Activated naive CD4-positive, alpha-beta T cell treated with anti-CD3 and anti-CD28 coated beads, Interleukin-2, amount 50 U/mL, for 72 hours (primary cell): ENCODE results near the gene GRHPR. TPM values are rescaled to one million over a fixed set of nuclear protein-coding genes. Genes with fewer than 3 reads are reported as not detected.

Experiments used
- ATAC-seq, 2 donors: fragments of 150-1000 bp; cut with Tn5 transposase; 2 replicates each; pipeline ENCODE4 v1.10.0; 2021; ENCODE audit warnings: mild to moderate bottlenecking in 2 of 2, moderate library complexity in 2 of 2
- DNase-seq, 2 donors: peaks; one replicate each; pipeline ENCODE4 v3.0.0; 2021 to 2022; ENCODE audit warnings: low spot score in 2 of 2
- H3K27ac Mint-ChIP-seq, 2 donors: one replicate each; pipeline ENCODE4 v1.8.0; 2022; ENCODE audit warnings: mild to moderate bottlenecking in 2 of 2, mixed read lengths in 2 of 2
- H3K36me3 Mint-ChIP-seq, 2 donors: one replicate each; pipeline ENCODE4 v1.8.0; 2022; ENCODE audit warnings: mixed read lengths in 2 of 2
- H3K9me3 Mint-ChIP-seq, 2 donors: one replicate each; pipeline ENCODE4 v1.8.0; 2022; ENCODE audit warnings: mixed read lengths in 2 of 2
- total RNA-seq, 2 donors: library from RNA; stranded (reverse); gene quantifications; one replicate each; pipeline ENCODE4 v1.2.3, GENCODE V29; 2022

The GRHPR gene
- 10 to 100 TPM; 65.6 to 80.2 TPM for total RNA-seq

DNA sequence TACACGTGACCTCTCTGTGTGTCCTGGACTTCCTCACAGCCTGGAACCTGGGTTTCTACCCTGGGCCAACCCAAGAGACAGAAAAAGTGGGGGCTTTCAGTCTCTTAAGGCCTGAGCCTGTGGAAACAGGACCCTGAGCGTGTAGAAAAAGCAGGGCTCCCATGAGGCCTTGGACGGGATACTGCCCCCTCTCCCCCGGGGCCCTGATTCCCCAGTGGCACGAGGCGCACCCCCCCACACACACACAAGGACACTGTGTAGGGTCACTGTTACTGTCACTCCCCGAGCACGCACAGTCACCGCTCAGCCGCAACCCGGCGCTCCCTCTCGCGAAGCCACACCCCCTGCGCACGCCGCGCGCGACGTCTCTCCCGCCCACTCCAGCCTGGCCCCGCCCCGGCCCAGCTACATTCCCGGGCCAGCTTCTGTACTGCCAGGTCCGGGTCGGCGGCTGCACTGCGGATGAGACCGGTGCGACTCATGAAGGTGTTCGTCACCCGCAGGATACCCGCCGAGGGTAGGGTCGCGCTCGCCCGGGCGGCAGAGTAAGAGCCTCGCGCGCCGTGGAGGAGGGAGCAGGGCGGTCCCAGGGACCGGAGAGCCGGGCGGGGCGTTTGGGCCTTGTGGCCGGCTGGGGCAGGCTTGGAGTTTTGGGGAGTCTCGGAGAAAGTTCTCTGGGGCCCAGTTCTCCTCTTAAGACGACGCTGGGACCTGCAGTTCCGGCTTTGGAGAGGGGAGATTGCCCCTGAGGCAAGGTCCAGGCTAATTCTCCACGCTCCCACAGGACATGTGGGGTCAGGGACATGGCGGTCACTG is at the start of gene GRHPR:
Gene GRHPR, plus strand, starts transcription at position 408 of the 816 bp plus-strand sequence. Its CDS starts 55 bp downstream, at position 463.
- Mint-ChIP-seq H3K36me3 (peaks cover 7 to 13% of the 10 kb centered on the region in 2 donors), H3K27ac (peak within 1 kb of the TSS; percentile 92 to 97), H3K9me3 (no peaks in the 10 kb centered on the region)
- ATAC-seq (peak; percentile 99), DNase-seq (peak; percentile 92 to 95)

DNA sequence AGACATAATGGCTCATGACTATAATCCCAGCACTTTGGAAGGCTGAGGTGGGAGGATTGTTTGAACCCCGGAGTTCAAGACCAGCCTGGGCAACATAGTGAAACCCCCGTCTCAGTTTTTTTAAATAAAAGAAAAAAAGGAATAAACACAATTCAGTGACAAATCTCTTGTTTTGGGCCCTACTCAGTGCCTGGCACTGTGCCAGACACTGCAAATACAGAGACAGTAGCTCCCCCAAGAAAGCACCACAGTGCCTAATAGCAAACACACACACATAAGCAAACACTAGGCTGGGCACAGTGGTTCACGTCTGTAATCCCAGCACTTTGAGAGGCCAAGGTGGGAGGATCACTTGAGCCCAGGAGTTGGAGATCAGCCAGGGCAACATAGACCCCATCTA is 49.7 kb upstream of the GRHPR start:
- Mint-ChIP-seq H3K36me3 (no peaks in the 10 kb centered on the region), H3K9me3 (no peaks in the 10 kb centered on the region), H3K27ac (no peak overlapping the region)
- no peak for DNase-seq
- ATAC-seq, result no peak

DNA sequence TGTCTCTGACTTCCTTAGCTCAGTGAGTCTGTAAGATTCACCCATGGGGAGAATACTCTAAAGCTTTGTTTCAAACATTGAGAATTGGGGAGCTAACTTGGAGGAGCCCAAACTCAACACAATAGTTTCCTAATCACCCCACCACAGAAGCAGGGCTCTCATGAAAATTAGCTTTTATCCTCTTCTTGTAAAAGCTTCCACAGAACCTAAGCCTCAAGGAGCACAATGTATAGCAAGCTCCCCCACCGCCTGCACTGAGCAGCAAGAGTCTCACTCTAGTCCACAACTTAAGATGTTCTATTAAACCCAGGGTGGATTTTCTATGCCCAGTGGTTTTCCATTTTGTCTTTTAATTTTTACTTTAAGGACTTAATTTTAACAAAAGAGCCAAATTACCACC is 48.9 kb upstream of the GRHPR start:
- no peaks in the 10 kb centered on the region for H3K9me3 Mint-ChIP-seq
- no peak overlapping the region for H3K27ac Mint-ChIP-seq
- DNase-seq, result no peak
- H3K36me3 Mint-ChIP-seq, result no peaks in the 10 kb centered on the region
- ATAC-seq, result no peak

DNA sequence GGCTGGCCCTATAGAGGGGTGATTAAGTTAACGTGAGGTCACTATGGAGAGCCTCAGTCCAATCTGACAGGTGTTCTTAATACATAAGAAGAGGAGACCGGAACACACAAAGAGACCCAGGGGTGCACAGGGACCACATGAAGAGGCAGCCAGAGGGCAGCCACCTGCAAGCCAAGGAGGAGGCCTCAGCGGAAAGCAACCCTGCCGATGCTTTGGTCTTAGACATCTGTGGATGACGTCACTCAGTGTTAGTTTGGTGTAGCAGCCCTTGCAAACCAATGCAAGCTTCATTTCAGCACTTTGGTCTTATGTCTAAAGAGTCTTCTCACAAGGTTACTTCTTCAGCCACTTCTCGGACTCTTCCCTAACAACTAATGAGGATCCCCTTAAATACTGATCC is 47.6 kb upstream of the GRHPR start:
- ATAC-seq, result no peak
- no peak for DNase-seq
- no peak overlapping the region for H3K27ac Mint-ChIP-seq
- no peaks in the 10 kb centered on the region for H3K36me3 Mint-ChIP-seq
- H3K9me3 Mint-ChIP-seq, result no peaks in the 10 kb centered on the region

DNA sequence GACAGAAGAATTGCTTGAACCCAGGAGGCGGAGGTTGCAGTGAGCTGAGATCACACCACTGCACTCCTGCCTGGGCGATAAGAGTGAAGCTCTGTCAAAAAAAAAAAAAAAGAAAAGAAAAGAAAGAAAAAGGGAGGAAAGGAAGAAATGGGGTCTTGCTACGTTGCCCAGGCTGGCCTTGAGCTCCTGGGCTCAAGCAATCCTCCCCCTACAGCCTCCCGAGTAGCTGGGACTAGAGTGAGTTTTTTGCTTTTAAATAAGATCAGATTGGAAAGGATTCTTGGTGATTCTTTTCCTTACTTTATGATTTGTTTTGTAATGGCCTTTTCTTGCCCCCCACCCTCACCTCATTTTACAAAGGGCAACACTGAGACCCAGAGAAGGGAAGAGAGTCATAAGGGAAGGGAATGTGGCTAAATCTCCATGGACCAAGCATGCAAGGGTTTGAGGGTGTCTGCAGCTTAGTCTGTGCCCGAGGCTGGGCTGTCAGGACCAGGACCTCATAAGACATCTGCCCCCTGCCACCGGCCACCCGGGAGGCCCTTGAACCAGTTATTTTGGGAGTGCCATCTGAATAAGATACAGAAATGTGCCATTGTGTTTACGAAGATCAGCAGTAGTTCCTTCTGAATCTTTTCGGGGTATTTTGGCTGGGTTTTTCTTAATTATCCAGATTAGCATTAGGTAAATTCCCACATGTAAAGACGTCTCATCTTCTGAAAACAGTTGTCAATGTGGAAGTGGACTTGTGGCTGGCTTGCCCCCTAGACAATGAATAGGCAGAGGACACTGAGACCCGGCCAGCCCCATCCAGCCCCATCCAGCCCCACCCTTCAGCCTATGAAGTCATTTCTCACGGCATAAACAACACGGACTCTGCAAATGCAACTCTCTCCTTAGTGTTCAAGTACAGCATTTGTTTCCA is 44.5 kb upstream of the GRHPR start:
- ATAC-seq (no peak), DNase-seq (no peak)
- Mint-ChIP-seq H3K27ac (no peak overlapping the region), H3K36me3 (no peaks in the 10 kb centered on the region), H3K9me3 (no peaks in the 10 kb centered on the region)

DNA sequence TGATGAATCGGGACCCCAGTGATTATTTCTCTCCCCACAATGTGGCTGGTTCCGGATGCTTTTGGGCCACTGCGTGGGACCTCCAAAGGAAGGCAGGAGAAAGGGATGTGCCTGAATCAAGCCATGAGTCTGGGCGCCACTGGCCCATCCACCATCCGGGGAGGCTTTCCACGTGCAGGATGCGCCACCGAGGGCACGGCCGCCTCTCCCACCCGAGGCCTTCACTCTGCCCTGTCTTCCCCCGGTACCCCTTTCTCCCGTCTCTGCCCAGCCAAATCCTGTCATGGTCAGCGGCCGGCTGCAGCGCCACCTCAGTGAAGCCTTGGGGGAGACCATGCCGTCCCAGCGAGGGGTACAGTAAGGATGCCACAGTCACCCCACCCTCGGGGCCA is 43.9 kb upstream of the GRHPR start:
- Mint-ChIP-seq H3K27ac (no peak overlapping the region), H3K36me3 (no peaks in the 10 kb centered on the region), H3K9me3 (no peaks in the 10 kb centered on the region)
- DNase-seq (no peak), ATAC-seq (no peak)

DNA sequence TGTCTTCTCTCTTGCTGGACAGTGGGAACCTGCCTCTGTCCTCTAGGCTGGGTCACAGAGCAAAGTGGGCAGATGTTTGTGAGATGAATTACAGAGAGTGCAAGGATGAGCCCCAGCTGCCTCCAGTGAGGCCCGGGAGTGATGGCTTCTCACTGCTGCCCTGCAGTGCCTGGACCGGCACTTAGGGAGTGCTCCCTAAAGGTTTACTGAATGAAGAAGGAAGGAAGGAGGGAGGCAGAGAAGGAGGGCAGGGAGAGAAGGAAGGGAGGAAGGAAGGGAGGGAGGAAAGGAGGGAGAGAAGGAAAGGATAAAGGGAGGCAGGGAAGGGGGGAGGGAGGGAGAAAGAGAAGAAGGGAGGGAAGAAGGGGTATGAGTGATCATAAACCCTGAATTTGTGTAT is 42.7 kb upstream of the GRHPR start:
- Mint-ChIP-seq H3K36me3 (no peaks in the 10 kb centered on the region), H3K27ac (no peak overlapping the region), H3K9me3 (no peaks in the 10 kb centered on the region)
- ATAC-seq, result no peak
- no peak for DNase-seq

DNA sequence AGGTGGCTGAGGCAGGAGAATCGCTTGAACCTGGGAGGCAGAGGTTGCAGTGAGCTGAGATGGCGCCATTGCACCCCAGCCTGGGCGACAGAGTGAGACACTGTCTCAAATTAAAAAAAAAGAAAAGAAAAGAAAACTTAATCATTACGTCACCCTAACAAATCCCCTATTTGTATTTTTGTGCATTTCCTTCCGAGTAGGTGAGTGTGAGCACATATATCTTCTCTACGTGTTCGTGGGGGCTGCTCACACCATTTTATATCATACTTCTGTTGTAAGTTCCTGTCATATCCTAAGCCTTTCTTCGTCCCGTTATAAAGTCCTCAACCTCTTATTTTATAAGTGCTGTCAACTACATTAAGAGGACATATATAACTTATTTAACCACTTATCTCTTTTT is 41.9 kb upstream of the GRHPR start:
- Mint-ChIP-seq H3K9me3 (no peaks in the 10 kb centered on the region), H3K36me3 (no peaks in the 10 kb centered on the region), H3K27ac (no peak overlapping the region)
- DNase-seq, result no peak
- no peak for ATAC-seq

DNA sequence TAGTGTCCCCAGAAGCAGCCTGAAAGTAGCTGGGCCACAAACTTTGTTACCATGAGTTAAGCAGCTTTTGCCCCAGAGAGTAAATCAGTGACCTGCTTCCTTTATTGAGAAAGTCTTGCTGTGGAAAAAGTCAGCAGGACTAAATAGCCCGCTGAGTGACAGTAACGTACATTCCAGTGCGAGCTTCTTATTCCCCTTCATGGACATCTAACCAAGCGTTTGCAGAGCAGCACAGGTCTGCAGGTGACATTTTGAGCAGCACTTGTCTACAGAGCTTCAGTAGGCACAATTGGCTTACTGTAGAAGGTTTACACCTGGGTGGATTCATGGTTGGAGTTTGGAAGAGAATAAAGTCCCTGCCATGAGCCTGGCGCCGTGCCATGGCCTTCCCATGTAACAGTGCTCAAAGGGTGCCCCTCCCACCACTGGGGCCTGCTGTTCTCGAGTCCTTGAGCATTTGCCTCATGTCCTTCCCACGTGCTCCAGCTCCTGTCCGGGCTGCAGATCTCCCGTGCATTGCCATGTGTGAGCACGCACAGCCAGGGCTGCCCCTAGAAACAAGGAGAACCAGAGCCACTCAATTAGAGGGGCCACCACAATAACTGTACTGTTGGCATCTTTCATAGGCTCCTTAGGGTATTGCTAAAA is 41.3 kb upstream of the GRHPR start:
- Mint-ChIP-seq H3K27ac (no peak overlapping the region), H3K9me3 (no peaks in the 10 kb centered on the region), H3K36me3 (no peaks in the 10 kb centered on the region)
- ATAC-seq, result no peak
- no peak for DNase-seq

DNA sequence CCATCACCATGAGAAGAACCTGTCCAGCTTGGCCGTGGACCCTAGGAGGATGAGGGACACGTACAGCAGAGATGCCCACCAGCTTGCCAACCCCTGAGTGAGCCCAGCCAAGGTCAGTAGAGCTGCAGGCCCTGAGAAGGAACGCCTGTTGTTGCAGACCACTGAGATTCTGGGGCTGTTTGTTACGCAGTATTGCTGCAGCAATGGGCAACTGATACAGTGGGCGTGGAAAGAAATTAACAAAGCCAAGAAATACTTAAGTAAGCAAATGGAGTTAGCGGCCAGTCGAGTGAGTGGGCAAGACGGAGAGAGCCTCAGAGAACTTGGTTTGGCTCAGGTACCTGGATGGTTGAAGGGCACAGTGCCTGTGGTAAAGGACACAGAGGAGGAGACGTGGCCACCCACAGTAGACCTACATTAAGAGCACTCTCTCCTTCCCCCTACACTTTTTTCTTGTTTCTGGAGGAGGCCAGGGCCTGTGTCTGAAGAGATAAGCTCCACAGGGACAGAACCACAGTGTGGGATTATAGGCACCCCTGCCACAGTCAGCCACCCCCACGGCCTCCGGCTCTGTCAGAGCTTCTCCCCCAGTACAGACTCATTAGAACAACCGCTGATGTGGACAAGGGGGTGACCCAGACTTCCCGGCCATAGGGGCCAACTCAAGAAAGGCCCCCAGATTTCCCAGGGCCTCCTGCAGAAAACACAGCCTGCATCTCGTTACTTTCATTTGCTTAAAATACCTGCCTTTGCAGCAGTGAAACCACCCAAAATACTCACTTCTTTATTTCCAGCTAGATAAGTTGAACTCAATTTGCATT is 40.1 kb upstream of the GRHPR start:
- no peak for ATAC-seq
- Mint-ChIP-seq H3K9me3 (no peaks in the 10 kb centered on the region), H3K27ac (no peak overlapping the region), H3K36me3 (no peaks in the 10 kb centered on the region)
- no peak for DNase-seq

DNA sequence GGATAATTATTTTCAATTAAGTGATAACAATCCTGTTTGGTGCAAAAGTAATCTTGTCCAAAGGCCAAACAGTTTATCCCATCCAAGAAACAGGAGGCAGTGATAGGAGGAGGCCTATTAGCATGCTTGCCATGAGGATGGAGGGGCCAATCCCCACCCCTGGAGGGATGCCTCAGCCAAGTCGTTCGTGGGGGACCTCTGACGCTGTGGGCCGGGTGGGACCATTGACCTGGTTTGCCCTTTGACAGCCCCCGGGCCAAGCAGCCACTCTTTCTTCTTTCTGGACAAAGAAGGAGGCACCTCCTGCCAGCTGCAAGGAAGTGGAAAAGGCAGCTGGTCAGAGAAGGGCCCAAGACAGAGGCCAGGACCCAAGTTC is 39.5 kb upstream of the GRHPR start:
- no peaks in the 10 kb centered on the region for H3K36me3 Mint-ChIP-seq
- ATAC-seq, result no peak

DNA sequence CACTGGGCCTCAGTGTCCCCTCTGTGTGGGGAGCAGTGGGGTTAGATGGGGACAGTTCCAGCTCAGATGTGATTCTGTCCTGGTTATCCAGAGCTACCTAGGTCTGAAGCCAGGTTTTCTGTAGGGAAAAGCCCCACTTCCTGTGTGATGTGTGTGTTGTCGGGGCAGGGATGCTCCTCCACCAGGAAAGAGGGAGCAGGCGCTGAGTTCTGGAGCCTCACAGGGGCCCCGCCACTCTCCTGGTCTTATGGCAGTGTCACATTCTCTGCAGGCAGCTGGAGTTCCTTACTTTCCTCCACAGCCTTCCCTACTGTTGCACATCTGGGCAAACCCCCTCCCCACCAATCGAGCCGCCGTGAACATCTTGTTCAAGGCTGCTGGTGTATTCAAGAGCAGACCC is 39.1 kb upstream of the GRHPR start:
- no peaks in the 10 kb centered on the region for H3K9me3 Mint-ChIP-seq
- ATAC-seq (no peak), DNase-seq (no peak)
- no peak overlapping the region for H3K27ac Mint-ChIP-seq
- no peaks in the 10 kb centered on the region for H3K36me3 Mint-ChIP-seq

More for the DNA sequence above, 39.5 kb upstream of the GRHPR start:
- no peaks in the 10 kb centered on the region for H3K9me3 Mint-ChIP-seq
- H3K27ac Mint-ChIP-seq, result no peak overlapping the region
- no peak for DNase-seq

DNA sequence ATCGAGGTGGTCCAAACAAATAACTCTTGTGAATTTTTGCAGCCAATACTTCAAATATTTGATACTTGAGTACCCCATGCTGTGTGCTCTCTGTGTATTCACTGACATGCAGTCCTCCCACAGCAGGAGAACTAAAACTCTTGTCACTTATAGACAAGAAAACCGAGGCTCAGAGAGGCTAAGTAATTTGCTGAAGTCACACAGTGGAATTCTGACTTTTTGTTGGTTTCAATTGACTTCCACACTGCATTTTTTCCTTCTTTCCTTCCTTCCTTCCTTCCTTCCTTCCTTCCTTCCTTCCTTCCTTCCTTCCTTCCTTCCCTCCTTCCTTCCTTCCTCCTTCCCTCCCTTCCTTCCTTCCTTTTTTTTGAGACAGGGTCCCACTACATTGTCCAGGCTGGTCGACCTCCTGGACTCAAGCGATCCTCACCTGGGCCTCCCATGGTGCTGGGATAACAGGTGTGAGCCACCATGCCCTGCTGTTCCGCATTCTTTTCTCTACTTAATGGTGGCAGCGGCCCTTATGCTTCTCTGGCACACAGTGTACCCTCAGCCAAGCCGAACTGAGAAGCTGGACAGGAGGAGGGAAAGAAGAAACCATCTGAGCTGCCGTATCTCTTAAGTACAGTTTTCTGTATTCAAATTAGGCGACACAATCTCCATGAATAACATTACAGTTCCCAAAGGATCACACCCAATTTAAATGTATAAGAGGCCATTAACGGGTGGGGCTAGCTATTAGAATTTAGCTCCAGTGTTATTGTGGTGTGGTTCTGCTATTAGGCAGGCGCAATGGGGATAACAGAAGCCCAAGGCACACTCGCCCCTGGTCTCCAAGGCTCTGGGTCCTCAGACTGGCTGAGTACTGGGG is 38.4 kb upstream of the GRHPR start:
- Mint-ChIP-seq H3K27ac (no peak overlapping the region), H3K9me3 (no peaks in the 10 kb centered on the region), H3K36me3 (no peaks in the 10 kb centered on the region)
- DNase-seq (no peak), ATAC-seq (no peak)

DNA sequence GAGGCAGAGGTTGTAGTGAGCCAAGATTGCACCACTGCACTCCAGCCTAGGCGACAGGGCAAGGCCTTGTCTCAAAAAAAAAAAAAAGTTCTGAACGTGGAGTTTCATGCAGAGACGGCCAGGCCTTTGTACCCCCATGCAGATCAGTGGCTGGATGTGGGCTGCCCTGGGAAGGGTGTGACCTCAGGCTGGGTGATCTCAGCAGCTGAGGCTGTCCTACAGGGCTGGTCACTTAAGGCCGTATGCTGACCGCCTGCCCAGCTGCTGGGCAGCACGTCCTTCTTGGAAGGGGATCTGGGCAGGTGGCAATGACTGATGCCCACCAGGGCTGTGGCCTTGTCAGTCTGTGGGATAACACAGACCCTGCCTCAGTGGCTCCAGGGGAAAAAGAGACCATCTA is 37.2 kb upstream of the GRHPR start:
- no peak for ATAC-seq
- H3K27ac Mint-ChIP-seq, result no peak overlapping the region
- H3K36me3 Mint-ChIP-seq, result no peaks in the 10 kb centered on the region
- no peak for DNase-seq
- H3K9me3 Mint-ChIP-seq, result no peaks in the 10 kb centered on the region

DNA sequence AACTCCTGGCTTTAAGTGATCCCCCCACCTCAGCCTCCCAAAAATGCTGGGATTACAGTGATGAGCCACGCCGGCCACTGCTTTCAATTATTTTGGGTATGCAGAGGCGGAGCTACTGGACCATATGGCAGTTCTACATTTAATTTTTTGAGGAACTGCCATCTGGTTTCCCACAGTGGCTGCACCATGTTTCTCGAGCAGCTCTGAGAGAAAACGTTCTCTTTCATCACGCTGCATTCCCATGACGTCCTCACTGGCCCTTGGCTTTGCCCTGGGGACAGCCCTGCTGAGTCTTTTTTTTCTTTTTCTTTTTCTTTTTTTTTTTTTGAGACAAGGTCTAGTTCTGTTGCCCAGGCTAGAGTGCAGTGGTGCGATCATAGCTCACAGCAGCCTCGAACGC is 35.5 kb upstream of the GRHPR start:
- DNase-seq (no peak), ATAC-seq (no peak)
- H3K9me3 Mint-ChIP-seq, result no peaks in the 10 kb centered on the region
- H3K36me3 Mint-ChIP-seq, result no peaks in the 10 kb centered on the region
- no peak overlapping the region for H3K27ac Mint-ChIP-seq

DNA sequence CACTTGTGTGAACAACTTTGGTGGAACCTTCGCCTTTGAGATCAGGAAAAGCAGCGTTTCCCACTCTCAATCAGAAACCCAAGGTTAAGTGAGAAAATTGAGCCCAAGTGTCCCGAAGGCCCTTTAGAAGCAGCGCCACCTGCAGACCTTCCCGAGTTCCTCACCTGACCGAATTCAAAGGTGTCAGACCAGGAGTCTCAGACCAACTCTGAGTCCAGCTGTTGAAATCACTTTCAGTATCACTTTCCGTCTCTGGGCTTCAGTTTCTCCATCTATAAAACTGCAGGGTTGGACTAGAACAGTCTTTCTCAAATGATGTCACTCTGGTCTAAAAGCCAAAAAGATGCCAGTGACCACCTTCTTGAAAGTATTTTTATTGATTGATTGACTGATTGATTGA is 31.7 kb upstream of the GRHPR start:
- ATAC-seq (peak; percentile 43 to 72), DNase-seq (peak in 1 of 2 donors; percentile 34)
- Mint-ChIP-seq H3K27ac (peak overlapping the region in 1 of 2 donors; percentile 25), H3K36me3 (no peaks in the 10 kb centered on the region), H3K9me3 (no peaks in the 10 kb centered on the region)
